ENCODE data around the gene DHX38. TPM values are rescaled to one million over a fixed set of nuclear protein-coding genes. Genes with fewer than 3 reads are reported as not detected.

The DHX38 gene
- total RNA-seq, 1 experiment from 2014 or later, result 71.0 TPM

- Histone ChIP-seq H3K9ac (ENCODE audit: low read length) (no peak overlapping the region), H3K27ac (ENCODE audit: low read depth, low read length) (no peak overlapping the region), H3K9me2 (ENCODE audit: insufficient read depth) (no peaks in the 10 kb centered on the region), H4K20me1 (ENCODE audit: insufficient read depth) (no peaks in the 10 kb centered on the region), H3K4me3 (replicated peaks in 1 of 2; ENCODE audit: low read depth in 1 of 2, low read length in 2 of 2) (no peak overlapping the region), H3K4me1 (ENCODE audit: control insufficient read depth in 1 of 2, insufficient read depth in 2 of 2, low read length in 2 of 2) (no peaks in the 10 kb centered on the region), H3K27me3 (ENCODE audit: insufficient read depth, low read length) (no peaks in the 10 kb centered on the region), H2AFZ (ENCODE audit: low read depth, low read length, poor library complexity, severe bottlenecking) (no peak overlapping the region), H3K4me2 (ENCODE audit: low read length) (no peak overlapping the region), H3K79me2 (ENCODE audit: insufficient read depth, low read length) (no peaks in the 10 kb centered on the region), H3K36me3 (ENCODE audit: control insufficient read depth in 1 of 2, insufficient read depth in 2 of 2, low read length in 2 of 2) (peaks cover 17 to 21% of the 10 kb centered on the region in 2 experiments; a peak in 3 of 4 replicates), H3K9me3 (ENCODE audit: control insufficient read depth in 1 of 2, insufficient read depth in 1 of 2, low read depth in 1 of 2, low read length in 2 of 2) (no peaks in the 10 kb centered on the region)
- POLR2A ChIA-PET, result no interaction called here
- CTCF ChIA-PET, result no interaction called here
- BruUV-seq (replicated peaks), result no TSS peak
- intact Hi-C loops (cut with micrococcal nuclease), result no loop called here
- no peak for DNase-seq (ENCODE audit: low read depth, low spot score)
- no peak for ATAC-seq
- no peak for TF ChIP-seq JUND (IDR thresholded peaks at IDR 0.05)
- no peak for TF ChIP-seq FOSL1 (IDR thresholded peaks at IDR 0.05; ENCODE audit: low read depth)
- no peak for TF ChIP-seq CEBPB (IDR thresholded peaks at IDR 0.05; ENCODE audit: low read depth)
- TF ChIP-seq, protein P1, sequence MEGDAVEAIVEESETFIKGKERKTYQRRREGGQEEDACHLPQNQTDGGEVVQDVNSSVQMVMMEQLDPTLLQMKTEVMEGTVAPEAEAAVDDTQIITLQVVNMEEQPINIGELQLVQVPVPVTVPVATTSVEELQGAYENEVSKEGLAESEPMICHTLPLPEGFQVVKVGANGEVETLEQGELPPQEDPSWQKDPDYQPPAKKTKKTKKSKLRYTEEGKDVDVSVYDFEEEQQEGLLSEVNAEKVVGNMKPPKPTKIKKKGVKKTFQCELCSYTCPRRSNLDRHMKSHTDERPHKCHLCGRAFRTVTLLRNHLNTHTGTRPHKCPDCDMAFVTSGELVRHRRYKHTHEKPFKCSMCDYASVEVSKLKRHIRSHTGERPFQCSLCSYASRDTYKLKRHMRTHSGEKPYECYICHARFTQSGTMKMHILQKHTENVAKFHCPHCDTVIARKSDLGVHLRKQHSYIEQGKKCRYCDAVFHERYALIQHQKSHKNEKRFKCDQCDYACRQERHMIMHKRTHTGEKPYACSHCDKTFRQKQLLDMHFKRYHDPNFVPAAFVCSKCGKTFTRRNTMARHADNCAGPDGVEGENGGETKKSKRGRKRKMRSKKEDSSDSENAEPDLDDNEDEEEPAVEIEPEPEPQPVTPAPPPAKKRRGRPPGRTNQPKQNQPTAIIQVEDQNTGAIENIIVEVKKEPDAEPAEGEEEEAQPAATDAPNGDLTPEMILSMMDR (IDR thresholded peaks at IDR 0.05 in 2 of 3, conservative IDR thresholded peaks at IDR 0.05 in 1 of 3; ENCODE audit: borderline replicate concordance in 1 of 3, insufficient read depth in 1 of 3, low read depth in 2 of 3, low read length in 2 of 3), result no peak
- TF ChIP-seq, protein P2, sequence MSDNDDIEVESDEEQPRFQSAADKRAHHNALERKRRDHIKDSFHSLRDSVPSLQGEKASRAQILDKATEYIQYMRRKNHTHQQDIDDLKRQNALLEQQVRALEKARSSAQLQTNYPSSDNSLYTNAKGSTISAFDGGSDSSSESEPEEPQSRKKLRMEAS (IDR thresholded peaks at IDR 0.05), result no peak
- TF ChIP-seq EZH2 (IDR thresholded peaks at IDR 0.05), result no peak
- TF ChIP-seq, protein P3, sequence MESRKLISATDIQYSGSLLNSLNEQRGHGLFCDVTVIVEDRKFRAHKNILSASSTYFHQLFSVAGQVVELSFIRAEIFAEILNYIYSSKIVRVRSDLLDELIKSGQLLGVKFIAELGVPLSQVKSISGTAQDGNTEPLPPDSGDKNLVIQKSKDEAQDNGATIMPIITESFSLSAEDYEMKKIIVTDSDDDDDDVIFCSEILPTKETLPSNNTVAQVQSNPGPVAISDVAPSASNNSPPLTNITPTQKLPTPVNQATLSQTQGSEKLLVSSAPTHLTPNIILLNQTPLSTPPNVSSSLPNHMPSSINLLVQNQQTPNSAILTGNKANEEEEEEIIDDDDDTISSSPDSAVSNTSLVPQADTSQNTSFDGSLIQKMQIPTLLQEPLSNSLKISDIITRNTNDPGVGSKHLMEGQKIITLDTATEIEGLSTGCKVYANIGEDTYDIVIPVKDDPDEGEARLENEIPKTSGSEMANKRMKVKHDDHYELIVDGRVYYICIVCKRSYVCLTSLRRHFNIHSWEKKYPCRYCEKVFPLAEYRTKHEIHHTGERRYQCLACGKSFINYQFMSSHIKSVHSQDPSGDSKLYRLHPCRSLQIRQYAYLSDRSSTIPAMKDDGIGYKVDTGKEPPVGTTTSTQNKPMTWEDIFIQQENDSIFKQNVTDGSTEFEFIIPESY (IDR thresholded peaks at IDR 0.05; ENCODE audit: extremely low read depth, insufficient replicate concordance, low read length), result no peak
- no peak for TF ChIP-seq ZFX (IDR thresholded peaks at IDR 0.05)
- no peak for TF ChIP-seq ELF1 (IDR thresholded peaks at IDR 0.05; ENCODE audit: borderline replicate concordance, low read depth)
- no peak for TF ChIP-seq EZH2phosphoT487 (IDR thresholded peaks at IDR 0.05; ENCODE audit: borderline replicate concordance)
- no peak for TF ChIP-seq SIN3A (IDR thresholded peaks at IDR 0.05; ENCODE audit: low read depth)
- no peak for TF ChIP-seq RAD21 (IDR thresholded peaks at IDR 0.05; ENCODE audit: low read depth)
- no peak for TF ChIP-seq TCF7L2 (IDR thresholded peaks at IDR 0.05; ENCODE audit: borderline replicate concordance, extremely low read depth, insufficient read depth, insufficient read length)
- no peak for TF ChIP-seq EGR1 (IDR thresholded peaks at IDR 0.05; ENCODE audit: low read depth)
- no peak for TF ChIP-seq POLR2AphosphoS5 (IDR thresholded peaks at IDR 0.05; ENCODE audit: low read depth, low read length)
- TF ChIP-seq, protein P4, sequence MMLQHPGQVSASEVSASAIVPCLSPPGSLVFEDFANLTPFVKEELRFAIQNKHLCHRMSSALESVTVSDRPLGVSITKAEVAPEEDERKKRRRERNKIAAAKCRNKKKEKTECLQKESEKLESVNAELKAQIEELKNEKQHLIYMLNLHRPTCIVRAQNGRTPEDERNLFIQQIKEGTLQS (IDR thresholded peaks at IDR 0.05), result no peak
- RAD21 ChIA-PET (ENCODE audit: low non-redundant PET in 1 of 2, low total read pairs in 2 of 2, uncharacterized antibody in 2 of 2, unreplicated experiment in 2 of 2), result no interaction called here
Measured at GRCh38 chr16:72112906-72113615, 19.4 kb downstream of the DHX38 start.

Data from HCT116 (cell line).